ENCODE results near the gene GRIK4.

GRIK4 gene

DNA sequence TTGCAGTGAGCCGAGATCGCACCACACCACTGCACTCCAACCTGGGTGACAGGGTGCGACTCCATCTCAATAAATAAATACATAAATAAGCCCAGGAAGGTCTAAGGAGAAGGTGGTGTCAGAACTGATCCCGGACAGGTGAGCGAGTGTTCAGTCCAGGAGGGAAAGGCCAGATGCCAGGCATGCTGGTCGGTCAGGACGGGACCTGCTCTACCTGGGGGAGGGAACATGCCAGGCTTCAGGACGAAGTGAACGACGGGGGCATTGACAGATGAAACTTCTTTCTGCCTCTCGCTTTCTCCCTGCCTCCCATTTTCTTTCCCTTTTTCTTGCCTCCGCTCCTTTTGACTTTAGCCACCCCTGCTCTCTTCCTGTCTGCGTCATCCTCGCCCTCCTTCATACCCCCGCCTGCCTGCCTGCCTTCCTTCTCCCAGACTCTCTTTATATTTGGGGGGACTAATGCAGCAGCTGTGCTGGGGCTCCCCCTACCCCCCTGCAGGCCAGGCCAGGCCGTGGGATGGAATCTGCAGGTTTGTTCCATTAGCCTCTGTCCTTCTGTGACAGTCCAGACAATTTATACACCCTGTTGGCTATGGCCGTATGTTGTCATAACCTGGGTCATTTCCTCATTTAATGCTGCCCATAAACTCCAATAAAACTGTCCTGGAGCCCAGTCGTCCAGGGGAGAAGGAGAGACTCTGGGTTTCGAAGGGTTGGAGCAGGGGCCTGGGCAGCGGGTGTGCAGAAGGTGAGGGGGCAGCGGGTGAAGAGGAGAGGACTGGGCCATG, 303.2 kb downstream of the GRIK4 start:
- no peak for DNase-seq (ENCODE audit: low spot score)

DNA sequence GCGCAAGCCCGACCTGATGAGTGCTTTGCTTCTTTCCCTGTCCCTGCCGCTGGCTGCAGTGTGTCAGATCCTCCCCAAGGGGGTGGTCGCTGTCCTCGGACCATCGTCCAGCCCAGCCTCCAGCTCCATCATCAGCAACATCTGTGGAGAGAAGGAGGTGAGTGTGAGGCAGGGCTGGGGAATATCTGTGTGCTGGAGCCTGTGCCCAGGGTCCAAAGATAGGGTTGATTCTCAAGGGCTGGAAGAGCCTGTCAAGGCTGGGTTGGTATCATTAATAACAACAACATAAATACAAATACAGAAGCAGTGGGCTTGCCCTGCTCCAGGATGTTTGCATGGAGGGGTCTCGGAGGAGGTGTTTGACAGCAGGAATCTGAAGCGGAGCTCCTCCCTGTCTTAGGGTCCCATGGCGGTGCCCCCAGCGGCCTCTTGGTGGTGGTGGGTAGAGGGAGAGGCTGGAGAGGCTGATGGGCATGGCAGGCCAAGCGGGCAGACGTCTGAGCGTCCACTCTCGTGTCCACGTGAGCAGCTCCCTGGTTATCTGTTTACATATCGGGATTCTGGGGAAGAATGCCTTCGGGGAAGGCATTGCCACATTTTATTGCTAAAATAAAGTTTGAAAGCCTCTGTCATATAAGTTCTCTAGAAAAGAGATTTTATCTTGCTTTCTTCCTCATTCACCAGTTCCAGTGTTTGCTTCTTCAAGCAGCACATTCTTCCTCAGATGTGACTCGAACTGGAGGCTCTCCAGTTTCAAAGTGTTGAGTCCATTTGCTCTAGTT, 304.0 kb downstream of the GRIK4 start:
- no peak for DNase-seq (ENCODE audit: low spot score)

DNA sequence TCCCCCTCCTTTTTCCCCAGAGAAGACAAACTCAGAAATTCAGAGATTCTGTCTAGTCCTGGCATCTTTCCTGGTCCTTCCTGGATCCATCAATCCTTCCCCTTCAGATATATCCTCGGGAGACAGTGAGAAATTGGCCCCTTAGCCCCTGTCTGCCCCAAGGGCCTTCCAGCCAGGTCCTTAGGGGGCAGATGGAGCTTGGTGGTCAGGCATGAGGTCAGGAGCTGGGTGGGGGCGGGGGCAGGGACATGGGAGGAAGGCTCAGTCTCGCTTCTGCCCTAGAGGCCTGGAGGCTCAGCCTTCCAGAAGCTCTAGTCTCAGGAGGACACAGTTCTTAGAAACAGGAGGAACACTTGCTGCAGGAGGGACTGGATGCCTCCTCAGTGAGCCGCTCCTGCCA, 304.6 kb downstream of the GRIK4 start:
- no peak for DNase-seq (ENCODE audit: low spot score)

DNA sequence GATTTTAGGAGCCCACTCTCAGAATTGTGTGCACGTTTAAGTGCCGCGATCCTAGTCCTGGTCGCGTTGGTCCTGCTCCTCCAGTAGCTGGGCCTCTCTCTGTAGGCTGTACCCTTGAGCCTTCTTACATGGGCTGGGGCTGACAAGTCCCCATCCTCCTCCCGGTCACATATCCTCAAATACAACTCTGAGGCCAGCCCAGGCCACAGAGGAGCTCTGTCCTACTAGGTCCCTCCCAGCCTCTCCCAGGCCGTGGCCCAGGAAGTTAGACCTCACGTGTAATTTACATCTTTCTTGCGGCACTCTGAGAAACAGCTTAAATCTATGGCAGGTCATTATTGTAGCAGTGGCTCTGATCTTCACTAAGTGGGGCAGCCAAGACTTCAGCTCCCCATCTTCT, 305.2 kb downstream of the GRIK4 start:
- DNase-seq (ENCODE audit: low spot score) = no peak

DNA sequence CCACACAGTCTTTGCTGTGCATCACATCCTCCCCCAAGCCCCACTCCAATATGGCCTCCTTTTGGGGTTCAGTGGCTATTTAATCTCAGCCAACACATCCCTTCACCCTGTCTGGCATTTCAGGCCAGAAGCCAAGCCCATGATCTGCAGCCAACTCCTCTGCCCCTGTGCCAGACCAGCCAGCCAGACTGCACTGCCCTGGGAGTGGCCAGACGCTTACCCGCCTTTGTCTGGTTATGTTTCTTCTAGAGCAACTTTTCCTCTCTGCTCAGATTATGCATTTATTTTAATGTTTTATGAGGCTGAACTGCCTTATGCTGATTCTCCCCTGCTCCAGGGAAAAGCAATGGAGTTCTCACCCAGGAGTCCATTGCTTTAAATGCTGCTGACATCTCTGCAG, 305.6 kb downstream of the GRIK4 start:
- no peak for DNase-seq (ENCODE audit: low spot score)

DNA sequence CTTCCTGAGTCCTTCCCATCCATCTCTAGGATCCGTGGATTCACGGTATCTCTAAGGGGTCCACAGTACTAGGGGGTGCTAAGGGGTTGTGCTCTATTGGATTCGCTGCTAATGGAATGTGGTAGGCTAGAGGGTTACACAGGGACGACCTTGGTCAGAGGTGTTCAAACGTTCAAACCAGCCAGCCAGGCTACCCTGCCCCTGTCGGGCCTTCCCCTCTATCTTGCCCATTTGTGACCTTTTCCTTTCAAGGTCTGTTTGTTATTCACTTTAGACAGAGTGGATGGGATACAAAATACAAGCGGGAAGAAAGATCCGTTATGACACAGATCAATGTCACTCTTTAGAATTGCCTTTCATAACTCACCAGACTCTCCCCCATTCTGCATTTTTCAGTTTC, 306.5 kb downstream of the GRIK4 start:
- no peak for DNase-seq (ENCODE audit: low spot score)

DNA sequence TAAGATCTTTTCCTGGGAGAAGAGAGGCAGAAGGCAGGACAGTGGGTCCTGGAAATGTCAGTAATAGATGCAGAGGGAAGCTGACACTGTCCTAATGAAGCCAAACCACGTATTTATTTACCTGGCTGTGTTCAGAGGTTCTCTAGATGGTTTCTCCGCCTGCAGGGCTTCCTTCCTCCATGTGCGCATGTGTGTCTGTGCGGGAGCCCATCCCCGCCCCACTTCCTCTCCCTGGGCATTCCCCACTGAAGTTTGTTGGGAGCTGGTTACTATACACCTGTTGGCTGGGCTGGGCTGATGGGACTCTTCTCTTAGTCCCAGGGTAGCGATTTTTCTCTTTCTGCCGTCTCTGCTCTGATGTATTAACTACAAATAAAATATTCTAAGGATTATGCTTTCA, 307.5 kb downstream of the GRIK4 start:
- no peak for DNase-seq (ENCODE audit: low spot score)

DNA sequence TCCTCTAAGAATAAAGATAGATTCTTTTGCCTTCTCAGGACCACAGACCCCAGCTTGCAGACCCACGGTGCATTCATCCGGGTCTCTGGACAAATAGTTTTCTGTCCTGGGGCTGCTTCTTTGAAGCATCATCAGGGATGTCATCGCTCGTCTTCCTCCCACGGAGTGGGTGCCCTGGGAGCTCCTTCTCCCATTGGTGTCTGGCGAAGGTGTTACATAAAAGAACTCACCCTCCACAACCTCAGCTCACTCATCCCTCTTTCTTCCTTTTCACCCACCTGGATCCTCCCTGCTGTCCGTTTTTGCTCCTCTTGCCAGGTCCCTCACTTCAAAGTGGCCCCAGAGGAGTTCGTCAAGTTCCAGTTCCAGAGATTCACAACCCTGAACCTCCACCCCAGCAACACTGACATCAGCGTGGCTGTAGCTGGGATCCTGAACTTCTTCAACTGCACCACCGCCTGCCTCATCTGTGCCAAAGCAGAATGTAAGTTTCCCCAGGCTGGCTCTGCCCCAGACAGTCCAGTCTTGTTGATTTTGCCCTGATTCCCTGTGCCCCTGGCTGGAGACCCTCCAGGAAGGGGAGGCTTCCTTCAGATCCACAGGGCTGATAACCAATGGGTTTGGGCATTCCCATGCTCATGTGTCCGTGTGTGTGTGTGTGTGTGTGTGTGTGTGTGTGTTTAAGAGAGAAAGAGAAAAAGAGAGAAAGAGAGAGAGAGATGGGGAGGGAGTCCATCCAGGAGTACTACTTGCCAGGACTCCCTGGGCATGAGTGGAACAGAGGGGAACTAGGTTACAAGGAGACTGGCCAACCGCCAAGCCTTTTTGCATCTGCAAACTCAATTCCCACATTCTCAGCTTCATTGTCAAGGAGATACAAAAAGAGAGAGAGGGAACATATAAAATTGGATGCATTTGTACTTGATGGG, 308.2 kb downstream of the GRIK4 start:
- DNase-seq (ENCODE audit: low spot score) = no peak

DNA sequence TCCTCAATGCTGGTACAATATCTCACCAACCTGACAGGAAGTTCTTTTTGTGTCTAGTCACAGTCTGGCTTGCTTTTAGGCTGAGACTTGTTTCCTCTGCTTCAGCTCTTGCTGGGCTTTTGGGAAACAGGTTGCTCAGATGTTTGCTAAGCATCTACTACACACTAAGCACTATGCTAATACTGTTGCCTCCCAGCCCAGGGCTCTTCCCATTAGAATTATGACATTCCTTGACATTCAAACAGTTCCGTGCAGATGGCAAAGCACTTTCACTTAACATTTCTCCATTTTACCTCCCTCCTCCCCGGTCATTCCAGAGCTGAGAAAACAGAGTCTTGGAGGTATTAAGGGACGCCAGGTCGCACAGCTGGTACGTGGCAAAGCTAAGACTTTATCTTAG, 311.6 kb downstream of the GRIK4 start:
- no peak for DNase-seq (ENCODE audit: low spot score)

DNA sequence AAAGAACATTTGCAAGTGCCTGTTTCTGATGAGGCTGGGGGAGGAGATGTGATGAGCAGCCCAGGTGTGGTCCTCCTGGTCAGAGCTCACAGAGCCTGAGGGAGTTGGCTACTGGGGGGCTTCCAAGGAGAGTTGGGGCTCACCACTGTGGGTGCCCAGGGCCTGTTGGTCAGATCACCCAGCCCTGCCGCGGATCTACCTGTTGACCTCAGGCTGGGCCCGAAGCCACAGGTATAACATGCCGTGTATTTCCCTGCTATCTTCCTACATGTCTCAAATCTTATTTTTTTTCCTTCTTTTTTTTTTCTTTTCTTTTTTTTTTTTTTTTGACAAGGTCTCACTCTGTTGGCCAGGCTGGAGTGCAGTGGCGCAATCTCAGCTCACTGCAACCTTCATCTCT, 312.7 kb downstream of the GRIK4 start:
- DNase-seq (ENCODE audit: low spot score) = no peak

DNA sequence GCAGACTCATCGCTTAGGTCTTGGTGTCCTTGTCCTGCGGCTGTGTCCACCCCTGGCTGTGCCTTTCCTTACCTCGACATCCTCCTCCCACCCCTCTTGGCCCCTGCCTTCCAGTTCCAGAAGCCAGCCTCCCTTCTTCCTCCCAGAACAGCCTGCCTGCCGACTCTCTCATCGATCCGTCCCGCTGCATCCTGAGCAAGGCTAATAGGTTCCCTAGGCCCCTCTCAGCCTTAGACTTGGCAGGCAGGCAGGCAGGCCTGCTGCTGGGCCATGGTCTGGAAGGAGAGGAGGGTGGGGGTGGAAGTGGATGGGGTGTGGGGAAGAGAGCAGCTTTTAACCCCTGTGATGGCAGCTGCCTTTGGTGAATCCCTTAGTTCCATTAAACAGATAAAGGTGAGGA, 315.6 kb downstream of the GRIK4 start:
- no peak for DNase-seq (ENCODE audit: low spot score)

DNA sequence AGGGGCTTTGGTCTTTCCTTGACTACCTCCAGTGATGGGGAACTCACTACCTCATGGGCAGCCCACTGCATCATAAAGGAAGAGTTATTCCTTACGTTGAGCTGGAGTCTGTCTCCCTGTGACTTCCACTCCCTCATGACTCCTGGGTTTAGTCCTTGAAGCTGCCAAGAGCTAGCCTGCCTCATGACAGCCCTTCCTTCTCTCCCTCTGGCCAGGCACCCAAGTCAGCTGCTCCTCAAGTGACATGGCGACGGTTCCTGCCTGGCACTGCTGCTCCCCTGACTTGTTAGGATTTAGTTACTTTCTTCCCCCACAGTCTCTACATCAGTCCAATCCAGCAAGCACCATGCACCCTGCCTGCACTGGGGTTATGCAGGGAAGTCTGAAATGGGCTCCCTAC, 316.3 kb downstream of the GRIK4 start:
- DNase-seq (ENCODE audit: low spot score) = no peak

DNA sequence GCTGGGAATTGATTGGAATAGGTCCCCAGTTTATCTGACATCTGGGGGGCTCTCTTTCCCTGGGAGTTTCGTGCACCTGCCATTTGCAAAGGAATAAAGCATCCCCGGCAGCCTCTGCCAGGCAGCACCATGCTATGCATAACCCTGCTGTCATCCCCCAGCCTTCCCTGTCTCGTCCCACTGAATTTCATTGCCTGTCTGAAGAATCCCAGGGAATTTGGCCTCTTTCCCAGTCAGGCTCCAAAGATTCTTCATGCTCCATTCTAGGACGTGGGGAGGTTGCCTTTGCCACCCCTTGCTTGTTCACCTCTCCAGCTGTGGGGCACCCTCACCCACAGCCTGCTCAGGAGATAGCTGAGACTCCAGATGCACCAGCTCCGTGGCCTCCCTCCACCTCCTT, 317.3 kb downstream of the GRIK4 start:
- DNase-seq (ENCODE audit: low spot score) = no peak

DNA sequence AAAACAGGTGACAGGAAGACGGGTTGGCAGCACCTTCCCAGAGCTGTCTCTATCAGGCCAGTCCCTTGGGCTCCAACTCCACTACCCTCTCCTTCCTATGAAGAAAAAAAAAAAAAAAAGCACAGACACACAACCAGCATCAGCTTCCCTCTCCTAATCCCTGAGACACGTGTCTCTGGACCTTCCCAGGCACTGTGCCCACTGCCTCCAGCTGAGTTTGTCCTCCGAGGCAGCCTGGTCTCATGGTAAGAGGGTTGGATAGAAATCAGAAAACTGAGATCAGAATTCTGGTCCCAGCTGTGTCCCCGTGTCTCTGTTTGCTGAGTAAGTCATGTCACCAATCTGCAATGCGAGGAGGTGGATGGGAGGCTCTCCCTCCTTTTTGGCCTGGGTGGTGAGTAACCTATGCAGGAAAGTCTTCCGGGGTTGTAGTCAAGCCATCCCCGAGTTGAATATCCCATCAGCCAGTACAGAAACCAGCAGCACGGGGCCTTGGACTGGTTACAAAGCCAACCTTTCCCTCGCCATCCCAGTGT, 318.6 kb downstream of the GRIK4 start:
- no peak for DNase-seq (ENCODE audit: low spot score)

DNA sequence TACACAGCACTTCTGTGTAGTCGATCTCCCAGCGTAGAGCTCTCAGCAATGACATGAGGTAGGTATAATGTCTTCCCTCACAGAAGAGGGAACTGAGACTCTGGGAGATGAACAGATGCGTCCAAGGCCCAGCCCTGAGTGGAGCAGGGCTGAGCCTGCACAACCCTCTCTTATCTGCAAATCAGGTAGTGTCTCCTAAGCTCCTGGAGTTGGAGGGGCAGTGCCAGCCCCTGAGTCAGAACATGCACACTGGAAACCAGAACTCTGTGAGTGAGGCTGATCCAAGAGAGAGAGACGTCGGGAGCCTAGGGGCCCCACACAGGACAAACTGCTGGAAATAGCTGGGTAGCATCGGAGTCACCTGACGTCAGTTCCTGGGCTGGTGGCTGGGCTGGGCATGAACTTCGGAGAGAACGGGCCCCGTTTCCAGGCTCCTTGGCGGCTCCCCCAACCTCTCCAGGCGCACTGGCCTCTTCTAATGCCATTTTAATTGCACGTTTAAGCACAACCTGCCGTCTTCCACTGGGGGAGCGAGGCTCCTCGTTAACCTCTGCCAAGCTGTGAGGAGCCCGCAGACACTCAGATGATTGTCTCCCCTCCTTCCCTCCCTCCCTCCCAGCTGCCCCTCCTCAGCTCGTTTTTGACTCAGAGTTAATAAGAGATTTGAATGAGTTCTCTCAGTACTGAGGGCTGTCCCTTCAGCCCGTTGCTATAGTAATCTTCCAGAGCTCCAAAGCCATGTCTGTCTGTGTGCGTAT, 321.1 kb downstream of the GRIK4 start:
- DNase-seq (ENCODE audit: low spot score) = no peak

DNA sequence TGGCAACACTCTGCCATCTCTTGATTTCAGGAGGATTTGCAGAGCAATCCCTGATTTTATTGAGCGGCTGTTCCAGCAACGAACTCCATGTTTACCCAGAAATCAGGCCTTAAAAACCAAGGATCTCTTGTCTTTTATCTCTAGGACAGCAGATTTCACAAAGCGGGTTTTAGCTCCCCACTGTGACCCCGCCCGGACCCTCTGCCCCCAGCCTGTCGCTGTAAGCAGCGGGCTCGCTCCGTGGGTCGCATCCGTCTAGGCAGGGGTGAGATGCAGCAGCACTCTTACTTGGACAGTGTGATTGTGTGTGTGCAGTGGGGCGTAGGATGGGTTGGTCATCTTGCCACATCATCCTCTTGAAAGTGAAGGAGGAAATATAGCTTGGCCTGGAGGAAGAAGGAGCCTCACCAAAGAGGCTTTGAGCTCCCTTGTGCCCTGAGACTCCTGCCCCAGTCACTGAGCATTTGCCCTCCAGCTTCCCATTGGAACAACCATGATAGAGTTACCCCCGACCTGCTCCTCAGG, 323.2 kb downstream of the GRIK4 start:
- DNase-seq (ENCODE audit: low spot score) = no peak

DNA sequence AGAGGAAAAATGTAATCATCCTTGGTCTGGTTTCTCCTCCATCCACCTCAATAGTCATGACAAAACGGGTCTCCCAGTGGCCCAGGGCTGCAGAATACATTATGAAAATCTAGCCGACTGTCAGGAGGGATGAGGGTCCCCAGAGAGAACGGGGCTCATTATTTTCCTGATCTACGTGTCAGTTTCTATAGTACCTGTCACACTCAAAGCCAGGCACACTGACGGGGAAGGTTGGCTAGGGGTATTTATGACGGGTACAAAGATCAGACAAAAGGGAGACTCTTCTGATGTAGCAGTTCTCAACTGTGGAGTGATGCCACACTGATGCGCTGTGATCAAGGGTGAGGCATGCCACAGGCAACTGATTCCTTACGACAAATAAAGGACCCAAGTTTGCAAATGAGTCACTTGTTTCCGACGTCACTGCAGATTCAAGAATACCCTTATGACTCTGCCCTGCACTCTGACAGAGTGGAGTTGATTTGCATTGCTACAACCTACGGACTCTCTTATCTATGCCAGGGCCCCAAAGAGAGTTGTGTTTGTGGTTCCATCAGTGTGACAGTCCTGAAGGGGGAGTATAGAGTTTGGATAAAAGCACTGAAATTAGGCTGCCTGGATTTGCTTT, 324.2 kb downstream of the GRIK4 start:
- DNase-seq (ENCODE audit: low spot score) = no peak

DNA sequence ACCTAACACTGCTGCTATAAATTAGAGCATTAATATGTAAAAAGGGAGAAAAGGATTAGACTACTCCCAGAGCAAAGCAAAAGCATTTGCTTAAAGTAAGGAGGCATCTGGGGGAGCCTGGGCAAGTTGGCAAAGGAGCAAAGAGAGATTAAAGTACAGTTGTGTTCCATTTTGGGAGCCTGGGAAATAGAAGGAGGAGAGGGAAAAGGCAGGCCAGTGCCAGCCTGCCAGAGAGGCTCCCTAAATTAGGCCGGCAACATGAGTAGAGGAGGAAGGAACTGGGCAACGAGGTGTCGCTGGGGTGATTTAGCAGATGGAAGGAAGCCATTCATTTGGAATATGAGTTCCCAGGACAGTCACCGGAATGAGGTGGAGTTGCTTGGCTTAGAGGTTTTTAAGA, 326.1 kb downstream of the GRIK4 start:
- DNase-seq (ENCODE audit: low spot score) = no peak

DNA sequence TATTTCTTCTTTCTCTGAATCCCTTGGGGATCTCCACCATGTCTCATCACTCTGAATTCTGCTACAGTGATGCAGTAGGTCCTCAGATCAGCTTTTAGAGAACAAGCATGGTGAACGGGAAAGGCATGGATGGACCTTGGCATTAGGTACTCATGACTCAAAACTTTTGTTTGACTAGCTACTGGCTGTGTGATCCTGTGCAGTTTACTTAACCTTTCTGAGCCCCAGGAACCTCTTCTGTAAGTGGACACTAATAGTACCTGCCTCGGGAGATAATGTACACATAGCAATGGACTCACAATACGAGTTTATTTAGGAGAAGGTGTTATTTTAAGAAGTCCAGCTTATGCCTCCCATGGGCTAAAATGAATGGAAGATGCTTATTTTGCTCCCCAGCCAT, 327.7 kb downstream of the GRIK4 start:
- no peak for DNase-seq (ENCODE audit: low spot score)

DNA sequence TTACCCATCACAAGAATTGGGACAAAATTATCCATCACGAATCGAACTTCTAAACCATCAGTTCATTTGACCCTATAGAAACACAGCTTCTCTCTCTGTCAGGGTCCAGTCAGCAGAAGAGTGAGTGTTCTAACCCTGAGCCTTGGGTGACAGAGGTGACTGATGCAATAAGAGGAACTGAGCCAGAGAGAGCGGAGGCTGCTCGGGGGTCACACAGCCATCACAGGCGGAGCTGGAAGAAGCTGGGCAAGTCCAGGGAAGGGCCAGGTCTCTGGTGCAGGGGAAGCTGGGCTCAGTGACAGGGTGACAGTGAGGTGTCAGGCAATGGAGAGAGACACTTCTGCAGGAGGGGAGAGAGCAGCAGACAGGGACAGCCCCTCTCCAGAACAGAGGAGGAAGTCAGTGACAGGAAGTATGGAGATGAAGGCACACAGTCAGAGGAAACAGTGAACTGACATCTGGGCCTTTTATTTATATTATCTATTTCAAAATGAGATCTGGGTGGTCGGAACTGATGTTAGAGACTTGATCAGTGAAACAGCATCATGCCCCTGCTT, 328.4 kb downstream of the GRIK4 start:
- DNase-seq (ENCODE audit: low spot score) = no peak

DNA sequence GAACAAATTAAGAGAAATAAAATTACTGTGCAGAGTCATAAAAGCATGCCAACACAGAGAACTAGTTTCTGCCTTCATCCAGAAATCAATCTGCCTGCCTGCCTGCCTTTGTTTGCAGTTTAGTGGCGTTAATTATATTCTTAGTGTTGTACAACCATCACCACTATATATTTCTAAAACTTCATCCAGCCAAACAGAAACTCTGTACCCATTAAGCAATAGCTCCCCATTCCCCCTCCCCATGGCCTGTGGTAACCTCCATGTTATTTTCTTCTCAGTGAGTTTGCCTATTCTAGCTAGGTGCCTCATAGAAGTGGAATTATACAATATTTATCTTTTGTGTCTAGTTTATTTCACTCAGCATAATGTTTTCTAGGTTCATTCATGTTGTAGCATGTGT, 329.1 kb downstream of the GRIK4 start:
- DNase-seq (ENCODE audit: low spot score) = no peak
